Activated naive CD4-positive, alpha-beta T cell treated with Interleukin-2 at 50 U/mL for 16 hours (primary cell): ENCODE results near the gene AUTS2.

ENCODE experiments used
- DNase-seq: peaks from one replicate; pipeline ENCODE4 v3.0.0-alpha.2; 2020

The AUTS2 gene

GRCh38 chr7:69661342-69661741 lies 63.1 kb downstream of the AUTS2 start:
- DNase-seq, result no peak

- DNase-seq, result no peak
Observed at GRCh38 chr7:69663911-69664832, 65.9 kb downstream of the AUTS2 start.

GRCh38 chr7:69665369-69665768 lies 67.1 kb downstream of the AUTS2 start:
- no peak for DNase-seq

GRCh38 chr7:69668339-69668870 lies 70.1 kb downstream of the AUTS2 start:
- DNase-seq, result no peak

GRCh38 chr7:69670701-69671100 lies 72.4 kb downstream of the AUTS2 start:
- DNase-seq, result no peak

- no peak for DNase-seq
Observed at GRCh38 chr7:69673074-69673473, 74.8 kb downstream of the AUTS2 start.

- no peak for DNase-seq
Observed at GRCh38 chr7:69674701-69675182, 76.5 kb downstream of the AUTS2 start.

GRCh38 chr7:69676247-69676646 lies 78.0 kb downstream of the AUTS2 start:
- DNase-seq, result no peak

- no peak for DNase-seq
Observed at GRCh38 chr7:69677054-69677852, 79.0 kb downstream of the AUTS2 start.

- DNase-seq, result no peak
Observed at GRCh38 chr7:69677881-69678493, 79.7 kb downstream of the AUTS2 start.

GRCh38 chr7:69678494-69679187 lies 80.4 kb downstream of the AUTS2 start:
- no peak for DNase-seq

- DNase-seq, result no peak
Observed at GRCh38 chr7:69681181-69681580, 82.9 kb downstream of the AUTS2 start.

- DNase-seq, result no peak
Observed at GRCh38 chr7:69682518-69682917, 84.2 kb downstream of the AUTS2 start.

- DNase-seq, result no peak
Observed at GRCh38 chr7:69683002-69683401, 84.7 kb downstream of the AUTS2 start.

GRCh38 chr7:69684369-69685292 lies 86.4 kb downstream of the AUTS2 start:
- no peak for DNase-seq

GRCh38 chr7:69685293-69685631 lies 87.0 kb downstream of the AUTS2 start:
- no peak for DNase-seq

- DNase-seq, result no peak
Observed at GRCh38 chr7:69686366-69686765, 88.1 kb downstream of the AUTS2 start.

GRCh38 chr7:69687739-69688433 lies 89.6 kb downstream of the AUTS2 start:
- no peak for DNase-seq

GRCh38 chr7:69690329-69690728 lies 92.1 kb downstream of the AUTS2 start:
- DNase-seq, result no peak

- DNase-seq, result no peak
Observed at GRCh38 chr7:69691327-69691726, 93.1 kb downstream of the AUTS2 start.

- DNase-seq, result no peak
Observed at GRCh38 chr7:69691734-69692133, 93.5 kb downstream of the AUTS2 start.
